Ascending aorta (tissue), 2 donors: ENCODE measurements around the gene OR56A5. TPM values are rescaled to one million over a fixed set of nuclear protein-coding genes. Genes with fewer than 3 reads are reported as not detected.

ENCODE experiments used
- DNase-seq, 2 donors: peaks; one replicate each; pipeline ENCODE4 v3.0.0-alpha.2; 2019; ENCODE audit warnings: low spot score in 2 of 2
- H3K27ac ChIP-seq, 2 donors: fragments of 200-600 bp; sonication (generic); one replicate each; pipeline ENCODE4 v1.5.1; 2016 to 2017; ENCODE audit warnings: mild to moderate bottlenecking in 1 of 2
- H3K27me3 ChIP-seq: fragments of 200-600 bp; sonication (generic); one replicate; pipeline ENCODE4 v1.5.1; 2017
- H3K36me3 ChIP-seq, 2 donors: fragments of 200-600 bp; sonication (generic); one replicate each; pipeline ENCODE4 v1.5.1; 2016
- H3K4me1 ChIP-seq, 2 donors: fragments of 200-600 bp; sonication (generic); one replicate each; pipeline ENCODE4 v1.5.1; 2016 to 2017; ENCODE audit warnings: mild to moderate bottlenecking in 1 of 2
- H3K4me3 ChIP-seq, 2 donors: fragments of 200-600 bp; sonication (generic); one replicate each; pipeline ENCODE4 v1.5.1; 2016 to 2017; ENCODE audit warnings: mild to moderate bottlenecking in 1 of 2
- H3K9me3 ChIP-seq, 2 donors: fragments of 200-600 bp; sonication (generic); one replicate each; pipeline ENCODE4 v1.5.1; 2016
- CTCF ChIP-seq, 3 experiments: fragments of 200-600 bp in 2 of 3; fragments of 450-650 bp in 1 of 3; sonication (generic) in 2 of 3; IDR thresholded peaks; one replicate each; pipeline ENCODE4 v1.5.1; 2016 to 2019; ENCODE audit warnings: antibody characterized with exemption in 3 of 3, mild to moderate bottlenecking in 1 of 3, moderate library complexity in 1 of 3
- intact Hi-C: fragments of 100-400 bp; cut with DNase I; formaldehyde crosslinking; loops from one replicate; pipeline ENCODE4 v1.15.1; 2023
- total RNA-seq: library from RNA; depleted of rRNA; stranded (reverse); fragments of >200 nt; gene quantifications from one replicate; pipeline ENCODE4 v1.1.0, GENCODE V29; 2016

OR56A5 gene
- not detected for total RNA-seq

- no peaks in the 10 kb centered on the region for H3K4me1 ChIP-seq
- H3K27me3 ChIP-seq, result no peaks in the 10 kb centered on the region
- intact Hi-C loops, result no loop called here
- no peak within 1 kb of the TSS for H3K4me3 ChIP-seq
- H3K36me3 ChIP-seq, result no peaks in the 10 kb centered on the region
- no peak for TF ChIP-seq CTCF (IDR thresholded peaks at IDR 0.05)
- no peak within 1 kb of the TSS for H3K27ac ChIP-seq
- peaks cover 0 to 10% of the 10 kb centered on the region in 2 donors for H3K9me3 ChIP-seq
- DNase-seq, result no peak
These were observed at the start of gene OR56A5 for GRCh38 chr11:5968394-5968793. Gene OR56A5 (minus strand): TSS chr11:5968494. CDS start chr11:5968494, 0 bp downstream.

- Histone ChIP-seq H3K4me3 (no peak overlapping the region), H3K4me1 (no peaks in the 10 kb centered on the region), H3K27me3 (no peaks in the 10 kb centered on the region), H3K9me3 (no peaks in the 10 kb centered on the region), H3K27ac (no peak overlapping the region), H3K36me3 (no peaks in the 10 kb centered on the region)
- no peak for TF ChIP-seq CTCF (IDR thresholded peaks at IDR 0.05)
- DNase-seq, result no peak
- intact Hi-C loops, result no loop called here
These were observed 44.7 kb upstream of the OR56A5 start for GRCh38 chr11:6013042-6013441.

GRCh38 chr11:6012035-6012668, 43.9 kb upstream of the OR56A5 start:
- Histone ChIP-seq H3K27me3 (no peaks in the 10 kb centered on the region), H3K36me3 (no peaks in the 10 kb centered on the region), H3K9me3 (no peaks in the 10 kb centered on the region), H3K4me1 (no peaks in the 10 kb centered on the region), H3K4me3 (no peak overlapping the region), H3K27ac (no peak overlapping the region)
- TF ChIP-seq CTCF (IDR thresholded peaks at IDR 0.05), result no peak
- intact Hi-C loops, result no loop called here
- DNase-seq, result no peak

GRCh38 chr11:6006846-6007245, 38.6 kb upstream of the OR56A5 start, which contains the start of gene OR56A4:
Gene OR56A4 (minus strand): TSS chr11:6006946. CDS start chr11:6002992, 3,954 bp downstream.
- H3K9me3 ChIP-seq, result no peaks in the 10 kb centered on the region
- intact Hi-C loops, result no loop called here
- no peaks in the 10 kb centered on the region for H3K27me3 ChIP-seq
- TF ChIP-seq CTCF (IDR thresholded peaks at IDR 0.05), result no peak
- H3K4me1 ChIP-seq, result no peaks in the 10 kb centered on the region
- H3K4me3 ChIP-seq, result no peak within 1 kb of the TSS
- no peak within 1 kb of the TSS for H3K27ac ChIP-seq
- no peak for DNase-seq
- no peaks in the 10 kb centered on the region for H3K36me3 ChIP-seq

GRCh38 chr11:6006395-6006794, 38.1 kb upstream of the OR56A5 start:
- Histone ChIP-seq H3K36me3 (no peaks in the 10 kb centered on the region), H3K4me3 (no peak overlapping the region), H3K27ac (no peak overlapping the region), H3K4me1 (no peaks in the 10 kb centered on the region), H3K9me3 (no peaks in the 10 kb centered on the region), H3K27me3 (no peaks in the 10 kb centered on the region)
- intact Hi-C loops, result no loop called here
- no peak for DNase-seq
- no peak for TF ChIP-seq CTCF (IDR thresholded peaks at IDR 0.05)
